H54 (cell line): Measurements from ENCODE around the gene DUSP1.

Experiments
- DNase-seq: peaks from one replicate; pipeline ENCODE4 v3.0.0; 2011; ENCODE audit warnings: low spot score, mixed read lengths; ENCODE audit not compliant: insufficient read length
- FAIRE-seq: peaks from 3 replicates; lab custom pipeline; 2011; peaks lifted over from hg19 to GRCh38; lab: Jason Lieb, UNC
- POLR2A ChIP-seq: IDR thresholded peaks from 2 replicates; pipeline ENCODE4 v1.6.1; 2011; ENCODE audit warnings: low read depth, mild to moderate bottlenecking, low read length

The DUSP1 gene

DNA sequence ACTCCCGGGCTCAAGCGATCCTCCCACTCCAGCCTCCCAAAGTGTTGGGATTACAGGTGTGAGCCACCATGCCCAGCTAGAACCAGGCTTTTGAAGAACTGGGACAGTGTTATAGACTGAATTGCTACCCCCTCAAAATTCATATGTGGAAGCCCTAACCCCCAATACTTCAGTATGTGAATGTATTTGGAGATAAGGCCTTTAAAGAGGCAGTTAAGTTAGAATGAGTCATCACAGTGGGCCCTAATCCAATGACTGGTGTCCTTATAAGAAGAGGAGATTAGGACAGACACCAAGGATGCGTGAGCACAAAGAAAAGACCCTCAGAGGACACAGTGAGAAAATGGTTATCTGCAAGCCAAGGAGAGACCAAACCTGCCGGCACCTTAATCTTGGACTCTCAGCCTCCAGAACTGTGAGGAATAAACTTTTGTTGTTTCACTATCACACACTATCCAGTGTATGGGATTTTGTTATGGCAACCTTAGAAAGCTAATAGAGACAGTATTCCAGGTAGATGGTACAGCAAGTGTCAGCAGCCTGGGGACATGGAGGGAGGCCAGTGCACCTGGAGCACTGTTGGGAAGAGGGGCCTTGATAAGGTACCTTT lies 31.7 kb upstream of the DUSP1 start:
- no peak for TF ChIP-seq POLR2A
- FAIRE-seq, result no peak
- DNase-seq, result no peak

- DNase-seq (no peak), FAIRE-seq (no peak)
- no peak for TF ChIP-seq POLR2A
Observed at GRCh38 chr5:172802112-172802511, 31.1 kb upstream of the DUSP1 start.

DNA sequence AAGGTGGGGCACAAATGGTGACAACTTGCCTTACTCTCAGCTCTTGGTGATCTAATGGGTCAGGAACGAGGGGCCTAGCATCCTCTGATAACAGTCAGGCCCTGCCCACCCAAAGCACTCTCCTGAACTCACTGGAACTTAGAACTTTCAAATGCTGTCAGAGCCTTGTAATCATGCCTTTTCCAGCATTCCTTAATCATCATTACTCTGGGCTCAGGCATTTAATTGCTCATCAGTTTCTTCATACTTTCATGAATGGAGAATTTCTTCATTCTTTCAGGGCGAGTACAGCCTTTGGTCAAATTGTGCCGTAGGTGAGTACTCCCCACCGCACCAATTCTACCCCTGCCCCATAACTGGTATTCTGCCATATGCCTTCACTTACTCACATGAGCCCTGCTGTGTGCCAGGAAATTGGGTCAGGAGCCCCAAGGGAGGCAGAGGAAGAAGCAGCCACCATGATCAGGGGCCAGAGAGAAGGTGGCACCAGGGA lies 30.2 kb upstream of the DUSP1 start:
- no peak for FAIRE-seq
- peak; percentile 49 for DNase-seq
- TF ChIP-seq POLR2A, result no peak

DNA sequence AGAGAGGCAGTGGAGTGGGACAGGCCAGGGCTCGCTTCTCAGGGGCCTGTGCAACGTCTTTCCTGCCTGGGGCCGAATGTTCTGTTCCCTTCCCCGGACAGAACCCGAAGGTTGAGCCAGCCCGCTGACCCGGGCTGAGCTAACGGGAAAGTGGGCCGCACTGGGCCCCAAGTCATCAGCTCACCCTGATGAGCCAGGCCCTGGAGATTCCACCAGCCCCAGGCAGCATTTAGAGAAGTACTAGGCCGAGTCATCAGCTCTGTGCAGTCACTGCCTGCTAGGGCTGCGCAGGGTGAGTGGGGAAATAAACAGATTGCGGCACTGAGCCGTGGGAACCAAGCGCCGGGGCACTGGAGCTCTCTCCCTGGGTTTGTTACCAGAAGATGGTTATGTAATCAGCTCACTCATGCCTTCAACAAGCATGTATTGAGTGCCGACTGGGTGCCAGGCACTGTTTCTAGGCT lies 29.1 kb upstream of the DUSP1 start:
- FAIRE-seq (no peak), DNase-seq (peak; percentile 36)
- no peak for TF ChIP-seq POLR2A

- FAIRE-seq (no peak), DNase-seq (no peak)
- no peak for TF ChIP-seq POLR2A
Observed at GRCh38 chr5:172799416-172799815, 28.4 kb upstream of the DUSP1 start.

GRCh38 chr5:172798422-172799215 lies 27.6 kb upstream of the DUSP1 start:
- peak; percentile 52 for DNase-seq
- no peak for TF ChIP-seq POLR2A
- no peak for FAIRE-seq

DNA sequence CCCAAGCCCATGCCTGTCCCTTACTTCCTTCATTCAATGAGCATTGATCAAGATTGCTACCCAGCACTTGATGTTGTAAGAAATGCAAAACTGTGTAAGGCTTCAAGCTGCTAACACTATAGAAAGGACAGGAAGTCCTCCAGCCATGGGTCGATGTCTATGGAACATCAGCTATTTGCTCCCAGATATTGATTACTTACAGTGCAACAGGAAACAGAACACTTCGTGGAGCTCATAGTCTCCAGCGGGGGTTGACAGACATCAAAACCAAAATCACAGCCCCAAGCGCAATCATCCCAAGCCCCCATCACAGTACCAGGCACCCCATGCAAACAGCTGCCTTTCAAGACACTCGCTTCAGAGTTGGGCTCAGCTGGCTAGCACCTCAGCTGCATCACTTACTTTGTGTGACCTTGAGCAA lies 26.8 kb upstream of the DUSP1 start:
- no peak for FAIRE-seq
- no peak for DNase-seq
- no peak for TF ChIP-seq POLR2A

GRCh38 chr5:172796306-172796705 lies 25.3 kb upstream of the DUSP1 start:
- FAIRE-seq, result no peak
- no peak for TF ChIP-seq POLR2A

GRCh38 chr5:172795318-172795977 lies 24.5 kb upstream of the DUSP1 start:
- no peak for TF ChIP-seq POLR2A
- FAIRE-seq (no peak), DNase-seq (peak; percentile 38)

More at GRCh38 chr5:172796306-172796705, 25.3 kb upstream of the DUSP1 start:
- no peak for DNase-seq

- no peak for TF ChIP-seq POLR2A
- no peak for DNase-seq
- FAIRE-seq, result no peak
Observed at GRCh38 chr5:172793577-172794488, 22.8 kb upstream of the DUSP1 start.

GRCh38 chr5:172792701-172793570 lies 21.9 kb upstream of the DUSP1 start:
- no peak for DNase-seq
- no peak for TF ChIP-seq POLR2A

GRCh38 chr5:172791726-172792445 lies 20.9 kb upstream of the DUSP1 start:
- no peak for FAIRE-seq
- TF ChIP-seq POLR2A, result no peak
- DNase-seq, result no peak

More at GRCh38 chr5:172792701-172793570, 21.9 kb upstream of the DUSP1 start:
- FAIRE-seq, result no peak
